ENCODE measurements around the gene COA3.

DNA sequence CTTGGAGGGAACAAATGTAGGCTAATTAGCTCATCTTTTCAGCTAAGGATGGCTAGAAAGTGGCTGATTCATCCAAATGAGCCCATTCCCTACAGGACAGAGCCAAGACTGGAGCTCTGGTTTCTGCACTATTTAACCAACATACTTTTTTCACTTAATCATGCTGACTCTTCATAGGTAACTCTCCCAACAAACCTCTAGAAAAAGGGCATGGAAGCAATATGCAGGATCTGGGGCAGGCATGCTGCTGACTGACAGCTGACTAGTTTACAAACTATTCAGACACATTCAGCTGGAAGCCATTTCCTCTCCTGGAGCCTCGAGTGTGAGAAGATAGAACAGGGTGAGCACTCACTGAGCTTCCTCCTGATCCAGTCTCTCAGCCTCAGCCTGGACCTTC, 19.4 kb upstream of the COA3 start:
- no peak for TF ChIP-seq POLR2A (IDR thresholded peaks at IDR 0.05; ENCODE audit: extremely low read depth, insufficient read length)
- TF ChIP-seq, protein P1, sequence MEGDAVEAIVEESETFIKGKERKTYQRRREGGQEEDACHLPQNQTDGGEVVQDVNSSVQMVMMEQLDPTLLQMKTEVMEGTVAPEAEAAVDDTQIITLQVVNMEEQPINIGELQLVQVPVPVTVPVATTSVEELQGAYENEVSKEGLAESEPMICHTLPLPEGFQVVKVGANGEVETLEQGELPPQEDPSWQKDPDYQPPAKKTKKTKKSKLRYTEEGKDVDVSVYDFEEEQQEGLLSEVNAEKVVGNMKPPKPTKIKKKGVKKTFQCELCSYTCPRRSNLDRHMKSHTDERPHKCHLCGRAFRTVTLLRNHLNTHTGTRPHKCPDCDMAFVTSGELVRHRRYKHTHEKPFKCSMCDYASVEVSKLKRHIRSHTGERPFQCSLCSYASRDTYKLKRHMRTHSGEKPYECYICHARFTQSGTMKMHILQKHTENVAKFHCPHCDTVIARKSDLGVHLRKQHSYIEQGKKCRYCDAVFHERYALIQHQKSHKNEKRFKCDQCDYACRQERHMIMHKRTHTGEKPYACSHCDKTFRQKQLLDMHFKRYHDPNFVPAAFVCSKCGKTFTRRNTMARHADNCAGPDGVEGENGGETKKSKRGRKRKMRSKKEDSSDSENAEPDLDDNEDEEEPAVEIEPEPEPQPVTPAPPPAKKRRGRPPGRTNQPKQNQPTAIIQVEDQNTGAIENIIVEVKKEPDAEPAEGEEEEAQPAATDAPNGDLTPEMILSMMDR (IDR thresholded peaks at IDR 0.05; ENCODE audit: low read depth, low read length), result no peak
- TF ChIP-seq MYC (IDR thresholded peaks at IDR 0.05; ENCODE audit: low read depth, low read length), result no peak

Measured in NB4 (cell line).